NCI-H1105 (cell line): ENCODE results near the gene WNK4.

Source experiments
- DNase-seq: peaks from one replicate; lab custom pipeline; 2025; lab: John Stamatoyannopoulos, UW

The WNK4 gene

DNA sequence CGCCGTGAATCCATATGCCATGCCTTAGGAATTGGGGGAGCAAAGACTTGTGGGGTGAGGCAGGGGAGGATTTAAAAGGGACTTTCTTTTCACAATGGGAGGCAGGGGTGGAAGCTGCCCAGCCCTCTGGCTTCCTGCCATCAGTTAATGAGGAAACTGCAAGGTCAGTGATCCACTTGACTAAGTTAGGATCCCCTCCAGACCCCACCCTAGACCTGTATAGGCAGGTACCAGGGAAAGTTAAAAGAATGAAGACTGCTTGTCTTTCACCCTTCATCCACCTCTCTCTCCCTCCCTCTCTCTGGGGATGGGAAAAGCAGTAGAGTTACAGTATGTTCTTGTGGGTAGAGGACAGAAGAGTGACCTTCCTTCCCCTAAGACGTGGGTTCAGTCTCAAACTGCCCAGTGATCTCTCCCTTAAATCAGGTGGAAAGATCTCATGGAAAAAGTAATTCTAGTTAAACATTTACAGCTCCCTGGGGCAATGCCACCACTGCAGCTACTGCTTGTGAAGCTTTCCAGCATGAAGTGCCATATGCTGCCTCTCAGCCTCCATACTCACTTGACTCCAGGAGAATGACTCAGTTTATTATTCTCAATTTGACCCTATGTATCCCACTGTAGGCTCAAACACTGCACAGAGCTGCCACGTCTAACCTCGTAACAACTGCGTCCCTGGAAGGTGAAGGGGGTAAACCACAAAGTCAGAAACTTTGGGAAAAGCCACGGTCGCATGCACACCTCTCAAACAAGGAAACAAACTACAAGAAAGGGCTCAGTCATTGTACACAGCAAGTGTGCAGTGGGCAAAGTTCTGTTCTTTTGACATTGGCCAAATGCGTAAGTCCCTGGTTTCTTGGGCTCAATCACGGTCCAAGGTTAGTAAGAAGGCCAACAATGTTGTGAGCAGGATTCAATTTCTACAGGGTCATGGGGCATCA, 16.9 kb downstream of the WNK4 start:
- no peak for DNase-seq

DNA sequence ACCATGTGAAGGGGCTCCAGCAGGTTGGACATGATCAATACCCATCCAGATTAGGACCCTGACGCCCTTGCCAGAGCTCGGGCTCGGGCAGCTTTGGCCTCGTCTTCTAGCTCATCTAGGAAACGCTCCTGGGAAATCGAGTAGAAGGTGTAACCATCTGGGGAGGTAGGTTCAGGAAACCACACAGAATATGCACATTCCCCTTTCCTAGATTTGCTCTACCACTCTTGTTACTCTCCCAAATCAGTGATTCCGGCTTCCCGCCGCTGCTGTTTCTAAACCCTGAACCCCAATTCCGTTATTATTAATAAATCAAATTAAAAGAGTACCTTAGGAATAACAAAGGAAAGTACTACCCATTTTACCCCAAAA, 17.6 kb downstream of the WNK4 start:
- no peak for DNase-seq

- DNase-seq, result peak; percentile 69
These were observed 18.3 kb downstream of the WNK4 start, which contains the start of the genes CNTD1 and COA3 for GRCh38 chr17:42798383-42799380. Gene CNTD1 (plus strand): TSS chr17:42798861. CDS start chr17:42799068, 207 bp downstream. Gene COA3 (minus strand): TSS chr17:42798704. CDS start chr17:42798681, 23 bp downstream.

GRCh38 chr17:42803074-42803883, 22.9 kb downstream of the WNK4 start:
- no peak for DNase-seq

GRCh38 chr17:42804918-42805367, 24.5 kb downstream of the WNK4 start:
- no peak for DNase-seq

DNA sequence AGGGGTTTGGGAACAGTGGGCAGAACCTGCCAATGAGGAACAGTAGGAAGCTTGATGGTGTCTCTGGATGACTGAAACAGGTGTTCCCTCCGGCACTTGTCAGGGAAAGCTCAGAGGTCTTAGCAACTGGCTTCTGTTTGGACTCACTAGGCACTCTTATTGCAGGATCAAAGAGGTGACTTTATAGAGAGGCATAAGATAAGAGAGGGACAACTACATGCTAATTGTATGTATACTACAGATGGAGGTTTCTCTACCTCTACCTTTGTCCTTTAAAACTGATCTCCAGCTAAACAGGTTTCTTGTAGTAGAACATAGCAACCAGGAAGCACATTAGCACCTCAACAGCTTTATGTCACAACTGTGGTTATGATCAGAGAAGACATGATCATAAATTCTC, 25.8 kb downstream of the WNK4 start:
- no peak for DNase-seq

- no peak for DNase-seq
These were observed 28.8 kb downstream of the WNK4 start for GRCh38 chr17:42809250-42809649.

DNA sequence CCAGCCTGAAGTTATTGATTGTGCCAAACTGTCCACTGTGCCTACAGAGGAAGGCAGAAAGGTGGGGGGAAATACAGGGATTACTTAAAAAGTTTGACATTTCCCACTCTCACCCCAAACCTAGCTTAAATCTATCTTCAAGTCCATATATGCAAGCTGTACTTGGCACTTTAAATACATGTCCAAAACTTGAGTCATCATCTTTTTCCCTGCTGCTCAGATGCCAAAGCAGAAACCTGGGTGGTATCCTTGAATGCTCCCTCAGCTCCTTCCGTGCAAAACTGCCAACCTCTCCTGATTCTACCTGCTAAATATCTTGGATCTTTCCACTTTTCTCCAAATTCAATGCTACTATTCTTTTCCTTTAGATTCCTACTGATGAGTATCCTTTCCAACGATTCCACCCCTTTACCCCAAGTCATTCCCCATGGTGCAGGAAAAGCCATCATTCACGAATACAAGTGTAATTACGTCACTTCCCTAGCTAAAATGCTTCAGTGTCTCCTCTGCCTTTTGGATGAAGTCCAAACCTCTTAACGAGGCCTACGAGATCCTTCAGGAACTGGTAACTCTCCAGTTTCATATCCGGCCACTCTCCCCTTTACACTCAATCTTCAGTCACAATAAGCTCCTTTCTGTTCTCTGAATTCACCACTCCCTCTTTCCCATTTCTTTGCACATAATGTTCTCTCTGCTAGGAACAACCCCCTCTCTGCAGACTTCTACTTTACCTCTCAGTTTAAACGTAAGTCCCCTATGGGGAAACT, 34.4 kb downstream of the WNK4 start:
- no peak for DNase-seq

DNA sequence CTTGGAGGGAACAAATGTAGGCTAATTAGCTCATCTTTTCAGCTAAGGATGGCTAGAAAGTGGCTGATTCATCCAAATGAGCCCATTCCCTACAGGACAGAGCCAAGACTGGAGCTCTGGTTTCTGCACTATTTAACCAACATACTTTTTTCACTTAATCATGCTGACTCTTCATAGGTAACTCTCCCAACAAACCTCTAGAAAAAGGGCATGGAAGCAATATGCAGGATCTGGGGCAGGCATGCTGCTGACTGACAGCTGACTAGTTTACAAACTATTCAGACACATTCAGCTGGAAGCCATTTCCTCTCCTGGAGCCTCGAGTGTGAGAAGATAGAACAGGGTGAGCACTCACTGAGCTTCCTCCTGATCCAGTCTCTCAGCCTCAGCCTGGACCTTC, 37.5 kb downstream of the WNK4 start:
- no peak for DNase-seq

DNA sequence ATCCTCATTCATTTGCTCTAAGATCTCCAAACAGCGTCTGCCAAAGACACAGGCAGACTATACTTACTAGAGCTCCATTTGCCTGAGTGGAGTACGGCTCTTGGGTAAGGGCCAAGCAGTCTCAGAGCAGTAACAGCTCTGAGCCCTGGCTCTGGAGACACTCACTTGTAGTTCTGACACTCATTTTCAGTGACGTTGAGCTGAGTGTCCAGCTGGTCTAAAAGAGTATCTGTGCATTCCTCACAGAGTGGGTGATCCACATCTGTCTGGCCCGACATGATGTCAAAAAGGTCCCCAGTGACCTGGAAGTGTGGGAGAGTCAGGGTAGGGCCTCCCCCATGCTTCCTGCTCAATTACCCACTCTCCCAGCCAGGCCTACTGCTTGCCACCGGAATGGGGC, 38.0 kb downstream of the WNK4 start:
- no peak for DNase-seq

DNA sequence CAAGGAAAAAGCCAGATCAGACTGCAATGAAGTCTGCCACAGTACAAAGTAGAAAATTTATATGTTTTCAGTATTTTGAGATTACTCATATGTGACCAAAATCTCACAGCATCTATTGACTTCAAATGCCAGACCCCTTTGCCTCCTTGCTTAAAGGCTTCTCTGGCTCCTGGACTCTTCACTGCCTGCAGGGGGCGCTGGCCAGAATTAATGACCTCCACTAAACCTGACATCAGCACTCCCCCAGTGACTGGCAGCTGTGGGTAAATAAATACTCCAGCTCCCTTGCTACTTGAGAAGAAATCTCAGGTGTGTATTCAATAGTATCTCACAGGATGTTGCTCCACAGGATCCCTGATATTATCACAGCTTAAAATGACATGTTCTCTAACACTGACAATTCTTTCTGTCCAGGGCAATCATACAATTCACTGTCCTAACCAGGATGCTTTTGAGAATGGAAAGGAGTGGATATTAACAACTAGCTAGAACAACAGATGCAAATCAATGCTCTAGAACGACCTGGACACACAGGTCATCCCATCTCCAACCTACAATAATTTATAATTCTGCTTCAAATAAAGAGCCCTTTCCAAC, 39.6 kb downstream of the WNK4 start:
- peak; percentile 43 for DNase-seq

GRCh38 chr17:42821176-42821575, 40.8 kb downstream of the WNK4 start:
- no peak for DNase-seq

DNA sequence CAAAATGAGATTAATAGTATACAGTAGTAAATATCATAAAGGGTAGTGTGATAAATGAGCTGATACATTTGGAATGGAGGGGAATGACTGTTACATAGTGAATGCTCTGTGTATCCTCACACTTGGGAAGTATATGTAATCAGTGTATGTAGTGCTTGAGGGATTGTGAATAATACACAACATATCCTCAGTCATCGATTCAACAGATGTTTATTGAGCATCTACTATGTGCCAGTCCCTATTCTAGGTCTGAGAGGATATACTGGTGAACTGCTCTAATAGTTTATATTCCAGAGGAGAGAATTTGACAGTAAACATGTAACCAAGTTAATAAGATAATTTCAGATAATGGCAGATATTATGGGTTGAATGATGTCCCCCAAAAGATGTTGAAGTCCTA, 47.1 kb downstream of the WNK4 start:
- no peak for DNase-seq

- DNase-seq, result no peak
These were observed 50.6 kb downstream of the WNK4 start for GRCh38 chr17:42830971-42831370.

DNA sequence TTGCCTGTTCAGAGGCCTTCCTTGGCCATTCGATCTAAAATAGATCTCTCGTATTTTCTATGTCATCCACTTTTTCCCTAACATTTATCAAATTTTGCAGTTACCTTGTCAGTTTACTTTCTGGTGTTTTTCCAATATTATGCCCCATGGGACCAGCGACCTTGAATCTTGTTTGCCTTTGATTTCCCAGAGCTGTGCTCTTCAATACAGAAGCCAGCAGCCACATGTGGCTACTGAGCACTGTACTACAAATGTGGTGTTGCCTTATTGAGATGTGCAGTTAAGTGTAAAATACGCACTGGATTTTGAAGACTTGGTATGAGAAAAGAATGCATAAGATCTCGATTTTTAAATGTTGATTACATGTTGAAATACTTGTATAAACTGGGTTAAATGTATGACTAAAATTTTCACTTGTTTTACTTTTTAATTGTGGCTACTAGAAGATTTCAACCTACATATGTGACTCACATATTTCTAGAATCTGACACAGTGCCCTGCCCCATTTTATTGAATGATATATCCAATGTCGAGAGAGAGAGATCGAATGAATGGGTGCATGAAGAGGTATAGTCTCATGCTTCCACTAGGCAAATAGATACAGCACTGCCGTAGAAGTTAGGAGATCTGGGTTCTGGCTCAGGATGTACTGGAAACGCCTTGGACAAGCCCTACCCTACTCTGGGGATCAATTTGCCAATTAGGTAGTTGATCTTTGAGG, 52.0 kb downstream of the WNK4 start:
- DNase-seq, result no peak

- DNase-seq, result peak; percentile 72
These were observed 52.7 kb downstream of the WNK4 start, which contains the start of gene PSME3 for GRCh38 chr17:42832934-42833766. Gene PSME3 (plus strand): TSS chr17:42833397. CDS start chr17:42833632, 235 bp downstream.

DNA sequence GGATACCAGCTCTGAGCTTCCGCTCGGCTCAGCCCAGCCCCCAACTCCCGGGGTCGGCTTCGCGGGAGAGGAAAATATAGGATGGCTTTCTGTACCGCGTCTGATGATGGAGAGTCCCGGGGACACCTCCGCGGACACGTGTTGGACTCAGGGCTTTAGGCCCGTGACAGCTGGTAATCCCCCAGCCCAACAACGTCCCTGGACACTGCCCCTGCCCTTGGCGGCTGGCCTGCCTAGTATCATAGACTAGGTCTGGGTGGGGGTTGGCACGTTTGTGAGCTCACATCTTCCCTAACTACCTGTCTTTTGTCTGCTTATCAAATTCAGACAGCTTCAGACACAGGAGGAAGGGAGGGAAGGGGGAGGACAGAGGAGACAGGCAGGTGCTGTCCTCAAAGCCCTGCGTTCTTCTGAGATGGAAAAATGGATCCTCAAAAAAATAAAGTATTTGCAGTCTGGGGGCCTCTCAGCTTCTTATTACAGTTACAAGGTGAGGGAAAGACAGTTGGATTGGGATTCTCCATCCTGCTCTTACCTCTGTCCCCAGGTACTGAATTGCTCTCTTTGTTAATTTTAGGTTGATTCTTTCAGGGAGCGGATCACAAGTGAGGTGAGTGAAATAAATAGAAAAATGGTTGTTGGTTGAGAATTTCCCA, 53.5 kb downstream of the WNK4 start:
- no peak for DNase-seq

GRCh38 chr17:42835732-42836131, 55.3 kb downstream of the WNK4 start:
- no peak for DNase-seq
